GM18507 (cell line): Measurements from ENCODE around the gene NSMCE1.
"Not testable (repeated sequence)": the region's sequence is repeated elsewhere in the genome, so short reads cannot be mapped to it uniquely, and the experiment has no call there.

Source experiments
- DNase-seq: peaks from one replicate; pipeline ENCODE4 v3.0.0; 2011; ENCODE audit warnings: low read depth; ENCODE audit not compliant: insufficient read length; ENCODE audit errors: extremely low spot score
- FAIRE-seq: peaks from 2 replicates; lab custom pipeline; 2011; peaks lifted over from hg19 to GRCh38; lab: Jason Lieb, UNC

The NSMCE1 gene

DNA sequence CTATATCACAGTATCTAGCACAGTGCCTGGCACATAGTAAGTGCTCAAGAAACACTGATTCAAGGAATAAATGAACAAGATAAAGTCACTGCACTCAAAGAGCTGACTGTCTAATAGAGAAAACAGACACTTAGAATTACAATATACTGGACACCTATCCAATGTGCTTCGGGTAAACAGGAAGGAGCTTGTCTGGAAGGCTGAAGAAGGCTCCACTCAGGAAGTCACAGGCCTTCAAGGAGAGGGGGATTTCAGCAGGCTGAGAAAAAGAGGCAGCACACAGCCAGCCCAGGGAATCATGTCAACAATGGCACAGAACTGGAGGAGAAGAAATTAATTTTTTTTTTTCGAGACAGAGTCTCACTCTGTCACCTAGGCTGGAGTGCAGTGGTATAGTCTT is 35.5 kb upstream of the NSMCE1 start:
- DNase-seq, result no peak
- FAIRE-seq, result no peak

DNA sequence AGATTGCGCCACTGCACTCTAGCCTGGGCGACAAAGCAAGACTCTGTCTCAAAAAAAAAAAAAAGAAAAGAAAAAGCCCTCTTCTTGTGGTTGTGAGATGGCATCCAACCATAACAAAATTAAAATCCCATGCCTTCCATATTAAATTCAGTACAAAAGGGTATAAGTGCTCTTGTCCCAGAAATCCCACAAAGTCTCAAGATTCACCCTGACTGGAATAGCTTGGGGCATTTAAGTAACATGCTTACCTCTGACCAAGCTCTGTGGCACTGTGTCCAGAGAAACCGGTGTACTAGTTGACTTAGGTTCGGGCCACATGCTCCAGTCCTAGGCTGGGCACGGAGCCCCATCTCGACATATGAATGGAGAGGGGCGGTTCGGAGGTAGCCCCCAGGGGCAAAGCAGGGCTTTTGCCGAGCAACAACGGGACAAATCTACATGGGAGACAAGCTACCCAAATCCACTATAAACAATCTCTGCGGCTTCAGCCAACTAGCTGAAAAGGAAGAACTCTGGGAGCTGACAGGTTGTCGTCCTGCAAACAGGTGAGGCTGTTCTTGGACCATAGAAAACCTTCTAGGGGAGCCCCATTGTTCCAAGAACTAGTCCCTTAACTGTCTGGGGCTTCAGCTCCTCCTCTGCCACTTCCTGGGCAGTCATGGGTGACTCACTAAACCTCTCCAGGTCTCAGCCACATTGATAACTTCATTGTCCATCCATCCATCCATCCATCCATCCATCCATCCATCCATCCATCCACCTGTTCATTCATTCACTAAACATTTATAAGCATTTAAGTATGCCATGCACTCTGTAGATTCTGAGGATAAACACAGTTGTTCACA is 34.9 kb upstream of the NSMCE1 start:
- DNase-seq (no peak), FAIRE-seq (no peak)

DNA sequence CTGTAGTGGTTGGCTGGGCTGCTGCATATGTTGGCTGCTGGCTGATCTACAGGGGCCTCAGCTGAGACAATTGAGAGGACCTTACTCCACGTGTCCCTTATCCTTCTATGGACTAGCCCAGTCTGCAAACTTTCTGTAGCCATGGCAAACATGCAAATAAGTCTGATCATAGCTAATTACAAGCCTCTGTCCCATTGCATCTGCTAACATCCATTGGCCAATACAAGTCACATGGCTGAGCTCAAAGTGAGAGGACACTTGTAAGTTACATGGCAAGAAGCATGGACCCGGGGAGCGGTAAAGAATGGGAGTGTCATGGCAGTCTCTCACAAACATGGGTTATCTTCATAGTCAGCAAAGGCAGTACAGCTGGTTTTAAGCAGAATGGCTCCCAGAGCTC is 33.6 kb upstream of the NSMCE1 start:
- FAIRE-seq, result no peak
- DNase-seq, result no peak

DNA sequence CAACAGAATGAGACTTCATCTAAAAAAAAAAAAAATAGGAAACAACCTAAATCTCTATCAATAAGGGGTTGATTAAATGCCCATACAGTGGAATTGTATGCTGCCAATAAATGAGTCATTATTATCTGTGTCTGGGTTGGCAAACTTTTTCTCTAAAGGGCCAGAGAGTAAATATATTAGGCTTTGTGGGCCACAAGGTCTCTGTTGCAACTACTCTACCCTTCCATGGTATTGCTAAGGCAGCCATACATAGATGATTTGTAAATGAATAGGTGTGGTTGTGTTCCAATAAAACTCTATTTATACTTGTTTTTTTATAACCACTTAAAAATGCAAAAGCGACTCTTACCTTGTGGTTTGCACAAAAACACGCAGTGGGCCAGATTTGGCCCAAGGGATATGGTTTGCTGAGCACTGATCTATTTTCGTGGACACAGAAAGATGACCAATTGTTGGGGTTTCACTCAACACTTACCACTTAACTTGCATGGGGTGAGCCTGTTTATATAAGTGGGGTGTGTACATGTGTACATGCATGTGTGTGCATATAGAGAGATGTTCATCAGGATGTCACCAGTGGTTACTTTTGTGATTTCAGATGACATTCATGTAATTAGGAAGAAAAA is 32.8 kb upstream of the NSMCE1 start:
- DNase-seq, result no peak
- peak; percentile 60 for FAIRE-seq

DNA sequence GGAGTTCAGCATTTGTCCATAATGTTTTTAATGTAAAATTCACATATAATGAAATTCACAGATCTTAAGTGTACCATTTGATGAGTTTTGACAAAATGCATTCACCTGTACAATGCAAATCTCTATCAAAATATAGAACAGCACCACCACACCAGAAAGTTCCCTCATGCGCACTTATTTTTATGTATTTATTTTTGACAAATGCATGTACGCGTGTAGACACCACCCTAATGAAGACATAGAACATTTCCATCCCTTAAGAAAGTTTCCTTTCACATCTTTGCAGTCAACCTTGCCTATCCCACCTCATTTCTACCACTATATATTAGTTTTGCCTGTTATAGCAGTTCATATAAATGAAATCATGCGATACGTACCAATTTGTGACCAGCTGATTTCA is 29.6 kb upstream of the NSMCE1 start:
- no peak for DNase-seq
- no peak for FAIRE-seq

DNA sequence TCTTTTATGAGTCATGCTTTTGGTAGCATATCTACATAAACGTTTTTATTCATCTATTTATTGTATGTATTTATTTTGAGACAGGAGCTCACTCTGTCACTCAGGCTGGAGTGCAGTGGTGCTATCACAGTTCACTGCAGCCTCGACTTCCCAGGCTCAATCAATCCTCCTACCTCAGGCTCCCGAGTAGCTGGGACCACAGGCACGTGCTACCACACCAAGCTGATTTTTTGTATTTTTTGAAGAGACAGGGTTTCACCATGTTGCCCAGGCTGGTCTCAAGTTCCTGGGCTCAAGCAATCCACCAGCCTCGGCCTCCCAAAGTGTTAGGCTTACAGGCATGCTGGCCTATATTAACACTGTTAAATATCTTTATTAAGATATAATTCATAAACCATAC is 24.8 kb upstream of the NSMCE1 start:
- FAIRE-seq (no peak), DNase-seq (no peak)

DNA sequence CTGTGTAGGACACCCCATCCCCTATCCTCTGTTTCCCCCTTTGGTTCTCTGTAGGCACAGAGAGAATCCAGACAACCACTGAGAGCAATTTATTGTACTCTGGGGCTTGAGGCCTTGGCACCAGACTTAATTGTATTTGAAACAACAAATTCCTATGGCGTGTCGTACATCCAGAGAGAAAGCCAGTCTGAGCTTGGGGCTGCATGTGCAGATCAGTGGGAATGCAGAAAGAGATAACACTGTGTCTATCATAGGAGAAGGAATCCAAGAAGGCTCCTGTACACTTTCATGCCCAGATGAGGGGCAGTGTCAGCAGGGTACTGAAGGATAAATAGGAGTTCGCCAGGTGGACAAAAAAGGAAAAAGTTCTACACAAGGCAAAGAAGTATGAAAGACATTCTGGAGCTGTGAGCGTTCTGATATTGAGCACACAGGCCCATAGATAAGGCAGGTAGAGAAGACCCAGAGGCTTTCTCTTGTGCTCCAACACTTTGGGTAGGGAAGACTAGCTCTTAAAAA is 23.2 kb upstream of the NSMCE1 start:
- DNase-seq, result no peak
- no peak for FAIRE-seq

DNA sequence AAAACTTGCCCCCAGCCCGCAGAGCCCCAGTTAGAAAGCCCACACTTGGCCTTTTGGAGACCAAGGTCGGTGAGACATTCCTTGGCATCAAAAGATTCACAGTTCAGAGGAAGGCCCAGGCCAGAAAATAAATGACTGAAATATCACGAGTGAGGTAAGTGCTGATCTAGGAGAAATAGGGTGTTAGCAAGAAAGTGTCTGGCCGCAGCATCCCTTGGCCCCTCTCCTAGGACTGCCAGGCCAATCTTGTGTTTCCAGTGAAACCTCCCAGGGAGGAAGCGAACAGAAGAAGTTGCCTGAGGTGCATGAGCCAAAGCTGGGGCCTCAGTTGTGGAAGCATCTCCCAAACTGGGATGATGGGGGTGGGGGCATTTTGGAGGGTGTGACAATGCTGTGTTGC is 22.5 kb upstream of the NSMCE1 start:
- FAIRE-seq (no peak), DNase-seq (no peak)

DNA sequence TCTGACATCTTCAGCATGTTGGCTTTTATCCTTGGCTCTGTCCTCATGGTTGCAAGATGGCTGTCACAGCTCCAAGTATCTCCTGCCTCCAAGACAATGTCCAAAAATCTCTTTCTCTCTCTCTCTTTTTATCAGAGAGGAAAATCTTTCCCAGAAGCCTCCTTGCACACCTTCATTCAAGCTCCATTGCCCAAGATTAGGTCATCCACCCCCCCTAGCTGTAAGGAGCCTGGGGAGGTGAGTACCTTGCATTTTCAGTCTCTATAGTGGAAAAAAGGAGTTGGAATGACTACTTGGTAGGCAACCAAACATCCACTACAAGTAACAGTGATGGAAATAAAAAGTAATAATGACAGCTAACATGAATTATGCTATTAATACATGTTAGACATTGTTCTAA is 22.0 kb upstream of the NSMCE1 start:
- no peak for DNase-seq
- FAIRE-seq, result no peak

DNA sequence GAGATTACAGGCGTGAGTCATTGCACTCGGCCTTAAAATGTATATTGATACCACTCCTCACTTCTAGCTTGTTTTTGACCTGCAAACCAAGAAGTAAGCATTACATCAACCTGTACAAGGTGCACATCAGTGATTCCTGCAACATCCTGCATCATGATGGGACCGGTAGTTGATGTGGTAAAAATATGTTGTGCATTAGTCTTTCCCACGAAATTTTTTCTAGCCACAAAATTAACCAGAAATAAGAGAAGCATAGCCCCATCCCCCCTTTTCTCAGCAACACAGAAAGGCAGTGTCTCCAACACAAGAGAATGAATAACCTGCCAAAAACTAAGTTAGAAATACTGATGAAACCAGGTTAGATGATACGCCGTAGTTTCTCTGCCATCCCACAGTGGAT is 21.1 kb upstream of the NSMCE1 start:
- FAIRE-seq, result no peak
- DNase-seq, result no peak

DNA sequence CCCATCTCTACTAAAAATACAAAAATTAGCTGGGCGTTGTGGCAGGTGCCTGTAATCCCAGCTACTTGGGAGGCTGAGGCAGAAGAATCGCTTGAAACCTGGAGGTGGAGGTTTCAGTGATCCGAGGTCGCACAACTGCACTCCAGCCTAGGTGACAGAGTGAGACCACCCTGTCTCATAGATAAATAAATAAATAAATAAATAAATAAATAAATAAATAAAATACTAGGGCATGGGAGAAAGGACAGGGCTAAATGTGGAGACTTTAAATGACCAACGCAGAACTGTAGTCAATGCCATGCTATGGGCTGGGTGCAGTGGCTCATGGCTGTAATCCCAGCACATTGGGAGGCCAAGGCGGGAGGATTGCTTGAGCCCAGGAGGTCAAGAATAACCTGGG is 19.7 kb upstream of the NSMCE1 start:
- not testable (repeated sequence) for DNase-seq, FAIRE-seq

DNA sequence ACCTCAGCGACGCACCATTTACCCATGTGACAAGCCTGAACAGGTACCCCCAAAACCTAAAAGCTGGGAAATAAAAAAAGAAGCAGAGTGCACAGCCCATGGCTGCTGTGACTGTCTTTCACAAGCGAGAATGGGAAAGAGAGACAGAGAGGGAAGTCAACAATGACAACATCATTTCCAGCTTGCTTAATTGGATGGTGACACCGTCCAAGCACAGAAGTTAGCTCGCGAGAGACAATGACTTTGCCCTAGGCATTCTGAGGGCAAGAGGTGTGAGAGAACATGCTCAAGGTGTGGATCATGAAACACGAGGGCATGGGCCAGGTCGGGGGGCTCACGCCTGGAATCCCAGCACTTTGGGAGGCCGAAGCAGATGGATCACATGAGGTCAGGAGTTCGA is 19.3 kb upstream of the NSMCE1 start:
- DNase-seq (no peak), FAIRE-seq (no peak)

DNA sequence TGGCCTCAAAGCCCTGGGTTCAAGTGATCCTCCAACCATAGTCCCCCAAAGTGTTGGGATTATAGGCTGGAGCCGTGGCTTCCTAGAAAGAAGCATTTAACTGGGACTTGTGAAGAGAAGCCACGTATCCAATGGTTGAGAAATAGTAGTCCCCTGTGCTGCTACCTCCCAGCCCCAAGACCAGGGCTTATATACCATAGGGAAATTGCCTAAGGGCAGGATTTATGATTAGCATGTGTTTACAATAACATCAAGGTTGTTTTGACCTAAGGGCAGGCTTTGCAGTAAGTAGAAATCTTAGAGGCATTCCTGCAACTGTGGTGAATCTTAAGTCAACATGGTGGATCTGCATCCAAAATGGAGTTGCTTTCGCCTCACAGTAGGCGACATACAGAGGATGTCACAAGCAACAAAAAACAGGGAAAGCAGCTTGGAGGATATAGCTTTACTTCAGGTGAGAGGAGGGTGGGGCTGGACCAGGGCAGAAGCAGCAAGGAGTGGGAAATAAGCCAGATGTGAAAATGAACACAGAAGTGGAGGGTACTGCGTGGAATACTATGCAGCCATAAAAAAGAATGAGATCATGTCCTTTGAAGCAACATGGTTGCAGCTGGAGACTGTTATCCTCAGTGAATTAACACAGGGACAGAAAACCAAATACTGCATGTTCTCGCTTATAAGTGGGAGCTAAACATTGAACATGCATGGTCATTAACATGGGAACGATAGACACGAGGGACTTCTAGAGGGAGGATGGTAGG is 18.7 kb upstream of the NSMCE1 start:
- no peak for DNase-seq
- no peak for FAIRE-seq

DNA sequence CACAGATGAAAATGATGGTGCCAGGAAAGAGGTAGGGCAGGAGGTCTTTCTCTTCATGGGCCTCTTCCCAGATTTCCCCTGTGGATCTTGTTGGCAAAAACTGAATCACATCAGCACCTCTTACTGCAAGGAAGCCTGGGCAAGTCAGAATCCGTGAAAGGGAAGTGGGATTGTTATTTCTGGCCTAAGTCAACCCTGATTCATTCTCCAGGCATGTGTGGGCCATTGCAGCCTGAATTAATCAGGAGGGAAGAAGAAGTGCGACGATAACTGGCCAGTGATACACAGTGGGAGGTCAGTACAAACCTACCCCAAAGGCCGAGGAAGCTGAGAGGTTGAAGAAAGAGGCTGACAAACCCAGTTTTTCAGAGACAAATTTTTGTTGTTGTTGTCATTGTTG is 17.9 kb upstream of the NSMCE1 start:
- DNase-seq (no peak), FAIRE-seq (no peak)

DNA sequence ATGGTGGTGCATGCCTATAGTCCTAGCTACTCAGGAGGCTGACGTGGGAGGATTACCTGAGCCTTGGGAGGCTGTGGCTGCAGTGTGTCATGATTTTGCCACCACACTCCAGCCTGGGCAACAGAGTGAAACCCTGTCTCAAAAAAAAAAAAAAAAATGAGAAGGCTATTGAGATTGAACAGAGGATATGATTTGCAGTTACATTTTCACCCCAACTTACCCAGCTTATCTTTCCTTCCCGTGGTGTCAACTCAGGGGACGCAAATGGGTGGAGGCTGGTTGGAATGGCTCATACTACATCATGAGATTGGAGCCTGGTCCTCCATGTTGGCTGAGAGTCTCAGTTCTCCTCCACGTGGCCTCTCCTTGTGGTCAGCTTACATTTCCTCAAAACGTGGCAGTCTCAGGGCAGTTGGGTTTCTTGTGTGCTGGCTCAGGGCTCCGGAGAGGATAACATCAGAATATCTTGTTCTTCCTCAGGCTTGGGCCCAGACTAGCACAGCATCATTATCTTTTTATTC is 17.2 kb upstream of the NSMCE1 start:
- FAIRE-seq (no peak), DNase-seq (no peak)

DNA sequence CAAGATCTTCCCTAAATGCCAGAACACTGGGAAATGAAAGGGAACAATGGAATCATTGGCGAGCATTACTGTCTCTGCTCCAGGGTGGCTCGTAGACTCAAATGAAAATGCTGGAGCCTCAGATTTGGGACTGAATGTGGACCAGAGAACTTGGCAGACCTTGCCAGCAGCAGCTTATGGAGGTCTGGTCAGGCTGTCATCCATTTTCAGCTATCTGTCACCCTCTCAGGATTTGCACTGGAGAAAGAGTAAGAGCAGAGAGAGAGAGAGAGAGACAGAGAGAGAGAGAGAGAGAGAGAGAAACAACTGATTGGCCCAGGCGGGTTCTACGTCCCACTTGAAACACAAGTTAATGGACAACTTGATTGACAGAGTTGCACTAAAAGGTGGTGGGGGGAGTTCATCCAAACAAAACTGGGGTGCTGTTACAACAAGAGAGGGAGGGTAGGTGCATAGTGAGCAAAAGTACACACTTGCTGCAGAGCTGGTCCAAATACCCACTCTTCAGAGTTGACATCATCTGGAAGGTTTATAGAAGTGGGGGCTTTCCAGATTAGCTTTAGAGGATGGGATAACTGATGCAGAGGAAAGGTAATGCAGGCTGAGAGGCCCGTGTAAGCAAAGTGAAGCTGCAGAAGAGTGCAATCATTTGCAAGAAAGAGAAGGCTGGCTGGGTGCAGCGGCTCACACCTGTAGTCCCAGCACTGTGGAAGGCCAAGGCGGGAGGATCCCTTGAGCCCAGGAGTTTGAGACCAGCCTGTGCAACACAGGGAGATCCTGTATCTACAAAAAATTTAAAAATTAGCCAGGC is 16.5 kb upstream of the NSMCE1 start:
- FAIRE-seq (no peak), DNase-seq (no peak)

DNA sequence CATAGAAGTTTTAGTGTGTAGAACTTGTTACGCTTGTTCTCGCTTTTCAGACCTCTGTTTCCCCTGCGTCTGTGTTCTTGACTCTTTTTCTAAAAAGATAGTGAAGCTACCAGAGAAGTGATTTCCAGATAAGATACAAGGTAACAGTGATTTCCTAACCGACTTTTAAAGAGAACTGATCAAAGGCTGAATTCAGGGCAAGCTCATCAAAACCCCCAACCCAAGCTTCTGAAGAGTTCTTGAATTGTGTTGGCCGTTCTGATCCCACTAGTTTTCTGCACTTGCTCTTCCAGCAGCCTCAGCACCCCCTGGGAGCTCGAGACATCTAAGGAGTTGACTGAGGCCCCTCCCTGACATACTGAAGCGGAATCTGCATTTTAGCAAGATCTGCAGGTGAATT is 12.7 kb upstream of the NSMCE1 start:
- DNase-seq, result no peak
- no peak for FAIRE-seq

DNA sequence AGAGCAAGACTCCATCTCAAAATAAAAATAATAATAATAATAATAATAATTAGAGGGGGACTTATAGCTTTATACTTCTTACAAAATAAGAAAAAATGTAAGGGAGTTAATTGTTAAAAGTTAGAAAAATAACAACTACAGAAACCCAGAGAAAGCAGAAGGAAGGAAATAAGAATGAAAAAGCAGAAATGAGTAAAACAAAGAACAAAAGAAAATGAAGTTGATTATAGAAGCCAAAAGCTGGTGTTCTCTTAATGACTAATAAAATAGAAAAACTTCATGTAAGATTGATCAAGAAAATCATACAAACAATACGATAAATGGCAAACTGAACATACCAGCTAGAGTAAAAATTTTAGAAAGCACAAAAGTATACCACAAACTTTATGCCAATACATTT is 6.8 kb upstream of the NSMCE1 start:
- DNase-seq (no peak), FAIRE-seq (no peak)

DNA sequence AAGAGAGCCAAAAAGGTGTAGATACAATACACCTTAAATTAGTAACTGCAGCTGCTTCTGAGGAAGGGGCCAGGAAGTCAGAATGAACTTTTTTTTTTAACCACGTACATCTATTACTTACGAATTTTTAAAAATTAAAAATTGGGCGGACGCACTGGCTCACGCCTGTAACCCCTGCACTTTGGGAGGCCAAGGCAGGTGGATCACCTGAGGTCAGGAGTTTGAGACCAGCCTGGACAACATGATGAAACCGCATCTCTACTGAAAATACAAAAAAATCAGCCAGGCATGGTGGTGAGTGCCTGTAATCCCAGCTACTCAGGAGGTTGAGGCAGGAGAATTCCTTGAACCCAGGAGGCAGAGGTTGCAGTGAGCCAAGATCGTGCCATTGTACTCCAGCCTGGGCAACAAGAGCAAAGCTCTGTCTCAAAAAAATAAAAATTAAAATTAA is 5.9 kb upstream of the NSMCE1 start:
- FAIRE-seq, DNase-seq: not testable (repeated sequence)
